Spleen (tissue), 3 donors: ENCODE results near the gene FMN2.

Source experiments
- POLR2A ChIP-seq, 3 donors: fragments of 450-650 bp; IDR thresholded peaks; one replicate each; pipeline ENCODE4 v1.5.1; 2017; ENCODE audit warnings: antibody characterized with exemption in 3 of 3, mild to moderate bottlenecking in 1 of 3
- POLR2AphosphoS5 ChIP-seq, 3 donors: sonication (generic); formaldehyde crosslinking; IDR thresholded peaks; one replicate each; pipeline ENCODE4 v1.5.1; 2017; ENCODE audit warnings: antibody characterized with exemption in 3 of 3

DNA sequence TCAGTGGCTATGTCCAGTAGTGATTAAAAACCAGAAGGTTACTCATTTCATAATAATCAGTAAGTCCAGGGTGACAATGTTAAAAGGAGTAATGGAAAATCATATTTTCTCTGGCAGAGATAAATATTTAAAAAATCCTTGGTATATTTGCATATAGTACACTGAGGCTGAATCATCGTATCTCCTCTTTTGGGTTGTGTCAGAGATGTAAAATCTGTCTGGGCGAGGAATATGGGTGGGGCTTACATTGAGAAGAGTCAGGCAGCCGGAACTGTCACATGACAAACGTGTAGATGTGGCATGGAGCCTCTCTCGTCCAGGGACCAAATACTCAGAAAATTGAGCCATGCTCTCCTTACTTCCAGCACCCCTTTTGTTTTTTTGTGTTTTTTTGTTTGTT is 120.9 kb downstream of the FMN2 start:
- TF ChIP-seq POLR2AphosphoS5 (IDR thresholded peaks at IDR 0.05) (no peak), POLR2A (IDR thresholded peaks at IDR 0.05) (no peak)
